H9 (cell line): ENCODE results near the gene HIRIP3. TPM values are rescaled to one million over a fixed set of nuclear protein-coding genes. Genes with fewer than 3 reads are reported as not detected.
A peak's percentile ranks its signal among the peaks of the same experiment; 100 is the strongest.

Experiments used
- DNase-seq: peaks from one replicate; pipeline ENCODE4 v3.0.0-alpha.2; 2017
- H2AFZ ChIP-seq: one replicate; pipeline ENCODE4 v1.6.1; 2013; ENCODE audit warnings: mild to moderate bottlenecking, low read length, control low read depth, moderate library complexity
- H2AK5ac ChIP-seq: 2 replicates; pipeline ENCODE4 v1.6.1; 2013; ENCODE audit warnings: low read length, control low read depth, mixed read lengths; ENCODE audit not compliant: insufficient read length
- H2BK120ac ChIP-seq: one replicate; pipeline ENCODE4 v1.6.1; 2013; ENCODE audit warnings: low read depth, mild to moderate bottlenecking, low read length, control low read depth, inconsistent platforms; ENCODE audit not compliant: poor library complexity, severe bottlenecking
- H2BK12ac ChIP-seq: 2 replicates; pipeline ENCODE4 v1.6.1; 2013; ENCODE audit warnings: low read length, control low read depth, mixed read lengths, low read depth; ENCODE audit not compliant: insufficient read length
- H2BK15ac ChIP-seq: 2 replicates; pipeline ENCODE4 v1.6.1; 2013; ENCODE audit warnings: low read depth, low read length, control low read depth
- H2BK20ac ChIP-seq: one replicate; pipeline ENCODE4 v1.6.1; 2013; ENCODE audit warnings: low read depth, mild to moderate bottlenecking, low read length, control low read depth, inconsistent platforms; ENCODE audit not compliant: poor library complexity, severe bottlenecking
- H2BK5ac ChIP-seq: 2 replicates; pipeline ENCODE4 v1.6.1; 2013; ENCODE audit warnings: low read length, control low read depth, mixed read lengths; ENCODE audit not compliant: insufficient read length
- H3K14ac ChIP-seq: 2 replicates; pipeline ENCODE4 v1.6.1; 2013; ENCODE audit warnings: low read length, control low read depth; ENCODE audit not compliant: insufficient read depth
- H3K18ac ChIP-seq: 2 replicates; pipeline ENCODE4 v1.6.1; 2013; ENCODE audit warnings: low read depth, mild to moderate bottlenecking, mixed read lengths, low read length, control low read depth; ENCODE audit not compliant: insufficient read length
- H3K23ac ChIP-seq: 2 replicates; pipeline ENCODE4 v1.6.1; 2013; ENCODE audit warnings: low read length, control low read depth, mixed read lengths, low read depth; ENCODE audit not compliant: insufficient read length
- H3K23me2 ChIP-seq: 2 replicates; pipeline ENCODE4 v1.6.1; 2013; ENCODE audit warnings: low read depth, mild to moderate bottlenecking, mixed read lengths, low read length, control low read depth; ENCODE audit not compliant: insufficient read length, poor library complexity, severe bottlenecking
- H3K27ac ChIP-seq: 2 replicates; pipeline ENCODE4 v1.5.1; 2013; ENCODE audit warnings: low read length, control low read depth, mixed read lengths, low read depth; ENCODE audit not compliant: insufficient read length
- H3K27me3 ChIP-seq: 2 replicates; pipeline ENCODE4 v1.6.1; 2013; ENCODE audit warnings: low read length, control low read depth, inconsistent platforms; ENCODE audit not compliant: insufficient read depth
- H3K4ac ChIP-seq: 2 replicates; pipeline ENCODE4 v1.6.1; 2013; ENCODE audit warnings: low read depth, mild to moderate bottlenecking, control low read depth, inconsistent platforms, low read length, moderate library complexity
- H3K4me1 ChIP-seq: 2 replicates; pipeline ENCODE4 v1.6.1; 2013; ENCODE audit warnings: low read length, control low read depth, inconsistent platforms; ENCODE audit not compliant: insufficient read depth
- H3K4me2 ChIP-seq: 2 replicates; pipeline ENCODE4 v1.6.1; 2013; ENCODE audit warnings: low read length, control low read depth, mixed read lengths; ENCODE audit not compliant: insufficient read length, insufficient read depth
- H3K56ac ChIP-seq: 2 replicates; pipeline ENCODE4 v1.6.1; 2013; ENCODE audit warnings: low read depth, mild to moderate bottlenecking, mixed read lengths, low read length, control low read depth; ENCODE audit not compliant: insufficient read length
- H3K79me1 ChIP-seq: 2 replicates; pipeline ENCODE4 v1.6.1; 2013; ENCODE audit warnings: low read depth, mild to moderate bottlenecking, moderate library complexity, low read length, control low read depth, inconsistent platforms; ENCODE audit not compliant: insufficient read depth, poor library complexity, severe bottlenecking
- H3K79me2 ChIP-seq: 2 replicates; pipeline ENCODE4 v1.6.1; 2013; ENCODE audit warnings: low read length, control low read depth, inconsistent platforms; ENCODE audit not compliant: insufficient read depth
- H3K9ac ChIP-seq: 2 replicates; pipeline ENCODE4 v1.6.1; 2013; ENCODE audit warnings: low read length, control low read depth, mixed read lengths; ENCODE audit not compliant: insufficient read length; ENCODE audit errors: extremely low read depth
- H3K9me3 ChIP-seq: one replicate; pipeline ENCODE4 v1.6.1; 2013; ENCODE audit warnings: low read depth, low read length, inconsistent platforms; ENCODE audit not compliant: control insufficient read depth
- H3T11ph ChIP-seq: one replicate; pipeline ENCODE4 v1.6.1; 2013; ENCODE audit warnings: mild to moderate bottlenecking, low read length, control low read depth, inconsistent platforms
- H4K20me1 ChIP-seq: one replicate; pipeline ENCODE4 v1.6.1; 2013; ENCODE audit not compliant: control insufficient read depth, insufficient read length, insufficient read depth
- H4K5ac ChIP-seq: 2 replicates; pipeline ENCODE4 v1.6.1; 2013; ENCODE audit warnings: low read depth, mild to moderate bottlenecking, mixed read lengths, low read length, control low read depth; ENCODE audit not compliant: insufficient read length
- H4K8ac ChIP-seq: replicated peaks from 2 replicates; pipeline ENCODE4 v1.6.1; 2013; ENCODE audit warnings: low read length, control low read depth, mixed read lengths, low read depth; ENCODE audit not compliant: insufficient read length
- H4K91ac ChIP-seq: 2 replicates; pipeline ENCODE4 v1.6.1; 2013; ENCODE audit warnings: low read depth, mild to moderate bottlenecking, moderate library complexity, mixed read lengths, low read length, control low read depth; ENCODE audit not compliant: insufficient read length
- H3K27ac Mint-ChIP-seq, 3 experiments: 2 replicates in 2 of 3; 3 replicates in 1 of 3; pipeline ENCODE4 v1.8.0; 2020 to 2021; ENCODE audit warnings: mixed read lengths in 3 of 3, mild to moderate bottlenecking in 1 of 3, moderate library complexity in 1 of 3
- H3K27me3 Mint-ChIP-seq: 2 replicates; pipeline ENCODE4 v1.8.0; 2021; ENCODE audit warnings: low read depth, mild to moderate bottlenecking, moderate library complexity, mixed read lengths
- H3K36me3 Mint-ChIP-seq, 3 experiments: 2 replicates in 2 of 3; 3 replicates in 1 of 3; pipeline ENCODE4 v1.8.0; 2020 to 2021; ENCODE audit warnings: low read depth in 3 of 3, mixed read lengths in 3 of 3; ENCODE audit not compliant: insufficient read depth in 1 of 3
- H3K4me1 Mint-ChIP-seq, 2 experiments: 2 replicates each; pipeline ENCODE4 v1.8.0; 2020; ENCODE audit warnings: mixed read lengths in 2 of 2
- H3K4me3 Mint-ChIP-seq, 2 experiments: 2 replicates in 1 of 2; 3 replicates in 1 of 2; pipeline ENCODE4 v1.8.0; 2020 to 2021; ENCODE audit warnings: mild to moderate bottlenecking in 2 of 2, mixed read lengths in 2 of 2, moderate library complexity in 1 of 2
- H3K9me3 Mint-ChIP-seq, 2 experiments: 2 replicates in 1 of 2; 3 replicates in 1 of 2; pipeline ENCODE4 v1.8.0; 2020; ENCODE audit warnings: mild to moderate bottlenecking in 2 of 2, mixed read lengths in 2 of 2, moderate library complexity in 1 of 2
- WGBS: extraction: QIAGEN DNeasy Blood & Tissue Kit; methylation state at CpG from one replicate; pipeline ENCODE4 v1.1.7; 2013; ENCODE audit warnings: missing lambda C conversion rate, low lambda C conversion rate, mixed read lengths; ENCODE audit not compliant: insufficient read length; ENCODE audit errors: extremely low coverage; 5-methylcytosine and 5-hydroxymethylcytosine counted together
- total RNA-seq: library from RNA; stranded (reverse); gene quantifications from 2 replicates; pipeline ENCODE4 v1.2.1, GENCODE V29; 2021
- TF ChIP-seq, protein P1 (sequence below): fragments of 200-600 bp; sonication (generic); conservative IDR thresholded peaks from 3 replicates; pipeline ENCODE4 v1.8.0; 2021; ENCODE audit warnings: antibody characterized with exemption, mild to moderate bottlenecking

The HIRIP3 gene
- total RNA-seq, 1 experiment from 2014 or later, result 21.6 TPM

DNA sequence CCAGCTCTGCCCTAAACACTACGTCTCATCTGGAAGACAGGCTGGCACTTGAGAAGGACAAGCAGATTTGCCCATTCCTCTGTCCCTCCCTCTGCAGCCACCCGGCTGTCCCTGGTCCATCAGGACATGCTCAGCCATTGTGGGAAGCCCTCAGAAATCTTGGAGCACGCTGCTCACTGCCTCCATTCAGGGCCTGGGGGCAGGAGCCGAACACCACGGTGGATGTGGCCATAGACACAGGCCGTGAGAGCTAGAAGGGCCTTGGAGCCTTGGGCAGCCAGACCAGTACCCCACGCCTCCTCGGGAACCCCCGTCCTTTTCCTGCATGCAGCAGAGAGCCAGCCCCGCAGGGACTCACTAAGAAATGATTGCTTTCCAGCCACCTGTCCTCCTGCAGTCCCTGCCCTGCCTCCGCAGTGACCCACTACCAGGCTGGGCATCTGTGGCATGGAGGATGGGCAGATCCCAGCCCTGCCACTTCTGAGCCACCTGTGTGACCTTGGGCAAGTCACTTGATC, 12.0 kb upstream of the HIRIP3 start:
- Histone ChIP-seq H2AFZ (no peak overlapping the region), H3K23me2 (peaks cover 16% of the 10 kb centered on the region), H3K4me1 (no peaks in the 10 kb centered on the region; the same call in 1 of the 2 replicates), H2BK15ac (no peak overlapping the region), H3K18ac (no peak overlapping the region), H3K9me3 (no peaks in the 10 kb centered on the region), H3K4me2 (no peak overlapping the region), H3K27me3 (no peaks in the 10 kb centered on the region), H2BK5ac (no peak overlapping the region), H4K5ac (no peak overlapping the region), H3K23ac (no peak overlapping the region), H4K8ac (no peak overlapping the region), H3K79me2 (no peaks in the 10 kb centered on the region), H4K20me1 (no peaks in the 10 kb centered on the region), H2BK20ac (no peak overlapping the region), H3K79me1 (no peaks in the 10 kb centered on the region), H2BK12ac (no peak overlapping the region), H3K27ac (no peak overlapping the region), H3K56ac (no peak overlapping the region), H4K91ac (no peak overlapping the region), H3T11ph (no peak overlapping the region), H2BK120ac (no peak overlapping the region), H2AK5ac (no peak overlapping the region), H3K14ac (no peak overlapping the region), H3K4ac (no peak overlapping the region), H3K9ac (no peak overlapping the region)
- no CpG with 5 or more reads among the region's 11 CpGs for WGBS
- peaks cover 33% of the 10 kb centered on the region for H3K27me3 Mint-ChIP-seq
- DNase-seq, result no peak
- no peak overlapping the region; a peak in 2 of 5 replicates for H3K4me3 Mint-ChIP-seq
- H3K4me1 Mint-ChIP-seq, result peaks cover 9 to 22% of the 10 kb centered on the region in 2 experiments
- H3K27ac Mint-ChIP-seq, result peak overlapping the region; percentile 37 to 64 (median 62); a peak in 3 of 7 replicates
- TF ChIP-seq, protein P1, sequence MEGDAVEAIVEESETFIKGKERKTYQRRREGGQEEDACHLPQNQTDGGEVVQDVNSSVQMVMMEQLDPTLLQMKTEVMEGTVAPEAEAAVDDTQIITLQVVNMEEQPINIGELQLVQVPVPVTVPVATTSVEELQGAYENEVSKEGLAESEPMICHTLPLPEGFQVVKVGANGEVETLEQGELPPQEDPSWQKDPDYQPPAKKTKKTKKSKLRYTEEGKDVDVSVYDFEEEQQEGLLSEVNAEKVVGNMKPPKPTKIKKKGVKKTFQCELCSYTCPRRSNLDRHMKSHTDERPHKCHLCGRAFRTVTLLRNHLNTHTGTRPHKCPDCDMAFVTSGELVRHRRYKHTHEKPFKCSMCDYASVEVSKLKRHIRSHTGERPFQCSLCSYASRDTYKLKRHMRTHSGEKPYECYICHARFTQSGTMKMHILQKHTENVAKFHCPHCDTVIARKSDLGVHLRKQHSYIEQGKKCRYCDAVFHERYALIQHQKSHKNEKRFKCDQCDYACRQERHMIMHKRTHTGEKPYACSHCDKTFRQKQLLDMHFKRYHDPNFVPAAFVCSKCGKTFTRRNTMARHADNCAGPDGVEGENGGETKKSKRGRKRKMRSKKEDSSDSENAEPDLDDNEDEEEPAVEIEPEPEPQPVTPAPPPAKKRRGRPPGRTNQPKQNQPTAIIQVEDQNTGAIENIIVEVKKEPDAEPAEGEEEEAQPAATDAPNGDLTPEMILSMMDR, result no peak
- peaks cover 8 to 22% (median 16%) of the 10 kb centered on the region in 3 experiments for H3K36me3 Mint-ChIP-seq
- H3K9me3 Mint-ChIP-seq, result no peaks in the 10 kb centered on the region
